GM18508 (cell line): ENCODE data around the gene LAMC1.

ENCODE experiments used
- ATAC-seq: cut with Tn5 transposase; IDR thresholded peaks from one replicate; pipeline ENCODE4 v1.9.1; 2021; ENCODE audit warnings: moderate number of reproducible peaks; ENCODE audit not compliant: insufficient read depth, unreplicated experiment

LAMC1 gene

DNA sequence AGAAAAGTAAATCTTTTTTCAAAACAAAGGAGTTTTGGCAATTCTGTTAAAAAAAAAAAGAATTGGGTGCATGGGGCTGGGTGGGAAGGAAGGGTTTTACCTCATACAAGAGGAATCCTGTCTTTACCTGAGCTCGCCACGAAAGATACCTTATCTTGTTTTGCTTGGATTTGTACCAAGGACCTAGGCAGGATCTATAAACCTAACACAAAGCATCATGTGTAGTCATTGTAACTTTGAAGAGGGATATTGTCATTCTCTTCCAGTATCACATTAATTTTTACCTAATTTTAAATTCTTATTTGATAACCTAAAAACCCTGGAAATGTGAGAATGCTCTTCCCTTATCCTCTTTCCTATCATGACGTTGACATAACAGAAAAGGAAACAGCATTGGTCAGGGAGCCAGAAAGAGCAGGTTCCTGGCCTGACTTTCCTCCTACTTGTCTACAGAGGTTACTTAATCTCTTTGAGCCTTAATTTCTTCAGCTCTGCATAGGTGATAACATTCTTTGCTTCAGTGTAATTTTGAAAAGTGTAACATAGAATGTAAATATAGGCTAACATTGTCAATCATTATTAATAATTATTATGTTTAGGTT, 4.0 kb upstream of the LAMC1 start:
- no peak for ATAC-seq

- no peak for ATAC-seq
These were observed 3.4 kb upstream of the LAMC1 start for GRCh38 chr1:183019860-183020259.

DNA sequence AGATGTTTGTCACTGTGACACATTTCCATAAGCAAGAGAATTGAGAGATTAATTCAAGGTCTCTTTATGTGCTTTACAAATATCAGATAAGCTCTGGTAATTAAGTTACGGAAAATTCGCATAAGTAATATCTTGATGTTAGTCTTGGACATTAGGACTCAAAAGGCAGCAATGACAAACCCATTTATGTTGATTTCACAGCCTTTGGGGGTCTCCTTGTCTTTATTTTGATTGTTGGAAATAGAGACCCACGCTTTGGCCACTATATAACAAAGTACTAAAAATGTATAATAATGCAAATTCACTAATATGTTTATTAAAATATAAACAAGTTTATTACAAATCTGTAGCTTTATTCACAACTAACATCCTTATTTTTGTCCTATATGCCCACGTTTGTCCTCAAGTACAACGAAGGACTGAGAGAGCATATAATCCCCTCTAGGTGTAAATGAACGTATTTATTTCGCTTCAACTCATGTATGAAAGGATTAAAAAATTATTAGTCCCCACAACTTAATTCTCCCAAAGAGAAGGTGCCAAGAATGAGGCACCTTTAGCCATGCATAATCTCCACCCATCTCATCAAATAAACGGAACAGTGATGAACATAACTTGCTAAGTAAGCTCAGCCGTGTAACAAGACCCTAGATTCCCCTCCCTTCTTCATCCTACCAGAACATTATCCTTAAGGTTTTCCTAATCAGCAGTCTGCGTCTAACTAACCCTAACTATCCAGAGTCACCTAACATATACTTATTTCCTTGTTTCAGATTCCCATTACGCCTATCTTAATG, 1.6 kb upstream of the LAMC1 start:
- no peak for ATAC-seq

- no peak for ATAC-seq
These were observed 746 bp upstream of the LAMC1 start for GRCh38 chr1:183022202-183023145.

DNA sequence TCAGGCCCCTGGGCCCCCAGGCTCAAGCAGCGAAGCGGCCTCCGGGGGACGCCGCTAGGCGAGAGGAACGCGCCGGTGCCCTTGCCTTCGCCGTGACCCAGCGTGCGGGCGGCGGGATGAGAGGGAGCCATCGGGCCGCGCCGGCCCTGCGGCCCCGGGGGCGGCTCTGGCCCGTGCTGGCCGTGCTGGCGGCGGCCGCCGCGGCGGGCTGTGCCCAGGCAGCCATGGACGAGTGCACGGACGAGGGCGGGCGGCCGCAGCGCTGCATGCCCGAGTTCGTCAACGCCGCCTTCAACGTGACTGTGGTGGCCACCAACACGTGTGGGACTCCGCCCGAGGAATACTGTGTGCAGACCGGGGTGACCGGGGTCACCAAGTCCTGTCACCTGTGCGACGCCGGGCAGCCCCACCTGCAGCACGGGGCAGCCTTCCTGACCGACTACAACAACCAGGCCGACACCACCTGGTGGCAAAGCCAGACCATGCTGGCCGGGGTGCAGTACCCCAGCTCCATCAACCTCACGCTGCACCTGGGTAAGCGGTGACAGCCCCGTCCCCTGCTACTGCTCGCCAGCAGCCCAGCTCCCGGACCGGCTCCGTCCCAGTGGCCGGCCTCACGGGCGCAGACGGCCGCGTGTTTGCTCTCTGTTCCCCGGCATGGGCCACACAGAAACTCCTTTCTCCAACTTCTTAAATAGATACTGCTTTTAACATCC, 539 bp downstream of the LAMC1 start:
- ATAC-seq = peak; percentile 54

DNA sequence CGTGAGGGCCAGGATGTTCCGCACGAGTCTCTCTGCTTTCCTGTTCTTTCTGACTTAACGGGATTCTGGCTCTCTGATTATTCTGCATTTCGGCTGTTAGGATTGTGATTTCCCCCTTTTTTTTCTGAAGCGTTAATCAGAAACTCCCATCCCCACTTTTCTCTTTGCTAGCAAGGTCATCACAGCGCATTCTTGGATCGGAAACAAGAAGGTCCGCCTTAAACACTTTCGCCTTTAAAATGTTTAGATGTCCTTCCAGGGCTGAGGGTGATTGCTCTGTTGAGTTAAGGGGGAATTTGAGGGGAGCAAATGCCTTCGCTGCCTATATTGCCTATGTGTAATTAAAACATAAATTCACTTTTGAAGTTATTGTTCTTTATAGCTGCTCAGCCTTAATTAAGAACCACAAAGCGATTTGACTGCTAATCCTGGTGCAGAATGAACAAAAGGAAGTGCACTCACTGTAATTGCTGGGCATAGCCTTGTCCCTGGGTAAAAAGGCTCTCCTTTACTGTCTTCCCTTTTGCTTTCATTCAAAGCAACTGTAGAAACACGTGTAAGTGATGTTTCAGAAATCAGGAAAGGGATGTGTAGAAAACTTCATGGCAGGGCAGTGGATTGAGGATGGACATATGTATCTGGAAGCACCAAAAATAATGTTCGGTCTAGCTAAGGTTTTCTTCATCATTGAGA, 1.2 kb downstream of the LAMC1 start:
- no peak for ATAC-seq

- ATAC-seq = no peak
These were observed 1.8 kb downstream of the LAMC1 start for GRCh38 chr1:183025010-183025337.

DNA sequence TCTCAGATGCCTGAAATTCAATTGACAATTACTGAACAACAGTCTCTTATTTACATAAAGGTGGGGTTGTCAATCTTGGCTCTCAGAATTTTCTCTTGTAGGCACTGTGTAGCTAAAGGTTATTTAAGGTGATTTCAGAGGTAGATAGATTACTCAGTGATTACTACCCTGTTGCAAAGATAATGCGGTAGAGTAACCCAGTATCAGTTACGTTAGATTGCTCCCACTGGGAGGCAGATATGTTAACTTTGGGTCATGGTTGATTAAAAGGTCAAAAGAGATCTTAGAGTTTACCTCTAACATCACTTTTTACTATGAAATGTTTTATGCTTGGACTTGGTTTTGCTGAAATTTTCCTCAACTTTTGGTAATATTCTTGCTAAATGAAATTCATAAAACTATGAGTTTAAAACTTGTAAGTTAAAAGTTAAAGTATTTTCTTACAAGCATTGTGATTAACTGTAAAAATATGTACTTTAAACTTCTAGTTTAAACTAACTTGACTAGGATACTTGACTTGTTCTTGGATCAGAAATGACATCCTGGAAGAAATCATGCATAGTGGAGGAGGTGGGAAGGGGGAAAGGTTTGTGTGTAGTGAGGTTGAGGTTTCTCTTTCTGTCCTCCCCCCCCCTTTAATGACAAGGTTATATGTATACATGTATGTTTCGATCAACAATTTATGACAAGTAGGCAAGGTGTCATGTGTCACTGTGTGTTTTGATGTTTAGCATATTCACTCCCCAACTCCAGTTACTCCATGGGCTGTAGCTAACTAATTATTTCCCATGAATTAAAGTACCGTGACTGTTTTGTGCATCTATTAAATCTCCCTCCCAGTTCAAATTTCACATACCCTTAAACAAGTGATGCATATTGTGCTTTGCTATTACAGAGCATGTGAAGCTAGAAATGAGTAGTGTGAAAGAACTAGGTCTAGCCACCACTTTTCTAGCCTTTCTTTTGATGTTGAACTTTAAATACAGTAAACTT, 2.9 kb downstream of the LAMC1 start:
- no peak for ATAC-seq

DNA sequence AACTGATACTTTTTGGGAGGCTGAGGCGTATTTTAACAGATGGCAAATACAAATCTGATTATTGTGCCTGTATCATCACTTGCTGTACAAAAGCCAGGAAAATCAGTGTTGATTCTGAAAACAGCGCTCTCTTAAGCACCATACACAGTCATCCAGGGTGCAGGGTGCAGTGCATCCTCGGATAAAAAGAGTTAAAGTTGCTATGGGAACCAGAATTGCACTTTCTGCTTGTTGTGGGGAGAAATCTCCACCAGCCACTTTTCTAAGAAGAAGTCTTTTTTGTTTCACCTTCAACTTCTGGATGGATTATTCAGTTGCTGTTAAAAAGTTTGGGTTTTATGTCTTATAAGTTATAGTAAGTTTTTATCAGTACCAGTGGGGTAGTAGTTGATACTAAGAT, 3.8 kb downstream of the LAMC1 start:
- ATAC-seq = no peak

GRCh38 chr1:183027791-183028190, 4.6 kb downstream of the LAMC1 start:
- ATAC-seq = no peak

DNA sequence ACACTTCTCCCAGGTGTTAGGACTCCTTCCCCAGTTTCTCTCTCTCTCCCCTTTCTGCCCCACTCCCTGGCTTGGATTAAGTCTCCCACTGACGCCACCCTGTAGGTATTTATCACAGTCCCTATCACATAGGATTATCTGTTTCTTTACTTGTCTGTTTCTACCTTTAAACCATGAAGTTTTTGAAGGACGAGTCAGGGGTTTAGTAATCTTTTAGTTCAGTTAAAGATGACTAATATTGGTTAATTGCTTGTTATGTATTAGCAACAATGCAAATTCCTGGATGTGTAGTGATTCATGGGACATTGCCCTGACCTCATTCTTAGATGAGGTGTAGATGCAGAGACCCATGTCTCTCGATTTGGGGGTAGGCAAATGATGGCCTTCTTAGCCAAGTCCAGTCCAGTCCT, 6.4 kb downstream of the LAMC1 start:
- ATAC-seq = no peak

- no peak for ATAC-seq
These were observed 6.8 kb downstream of the LAMC1 start for GRCh38 chr1:183030053-183030452.

DNA sequence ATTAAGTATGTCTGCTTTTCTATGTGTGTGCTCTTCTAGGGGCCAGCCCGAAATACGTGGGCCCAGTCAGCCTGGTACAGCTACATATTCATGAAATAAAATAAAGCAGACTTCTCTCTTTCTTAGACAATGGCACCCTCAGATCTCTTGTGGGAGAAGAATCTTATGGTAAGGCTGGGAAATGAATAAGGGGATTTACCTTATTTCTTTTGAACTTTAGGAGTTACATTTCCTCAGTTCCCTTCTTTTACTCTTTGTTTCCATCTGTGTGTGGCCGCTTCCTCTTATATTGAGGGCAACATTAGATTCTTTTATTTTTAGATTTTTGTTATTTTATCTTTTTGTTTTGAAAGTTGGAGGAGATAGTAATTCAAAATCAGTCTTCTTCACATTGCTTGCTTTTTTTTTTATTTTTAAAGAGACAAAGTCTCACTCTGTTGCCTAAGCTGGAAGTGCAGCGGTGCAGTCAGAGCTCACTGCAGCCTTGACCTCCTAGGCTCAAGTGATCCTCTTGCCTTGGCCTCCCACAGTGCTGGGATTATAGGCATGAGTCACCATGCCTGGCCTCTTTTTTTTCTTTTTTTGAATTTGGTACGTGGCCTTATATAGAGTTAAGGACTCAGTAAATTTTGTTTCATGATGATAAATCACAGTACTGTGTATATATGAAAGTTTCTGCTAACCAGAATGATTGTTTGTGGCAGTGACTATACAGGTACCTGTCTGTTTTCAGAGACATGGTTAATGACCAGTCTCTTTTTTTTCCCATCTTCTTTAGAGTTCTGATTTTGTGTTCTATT, 9.1 kb downstream of the LAMC1 start:
- no peak for ATAC-seq

DNA sequence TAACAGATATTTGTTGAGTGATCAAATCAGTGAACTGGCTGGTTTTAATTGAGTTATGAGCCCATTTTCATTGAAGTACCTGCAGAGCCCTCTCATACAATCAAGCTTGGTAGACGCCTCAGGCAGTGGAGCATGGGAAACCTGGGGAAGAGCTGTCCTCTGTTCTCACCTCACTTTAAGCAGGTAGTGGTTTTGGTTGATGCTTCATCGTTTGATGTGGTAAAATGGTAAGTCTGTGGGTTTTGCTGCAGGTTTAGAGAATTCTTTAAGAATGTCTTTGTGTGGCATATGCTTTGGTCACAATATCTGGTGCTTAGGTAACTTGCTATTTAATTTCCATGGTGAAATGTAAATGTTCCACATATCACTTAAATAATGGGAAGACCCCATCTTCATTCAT, 10.0 kb downstream of the LAMC1 start:
- ATAC-seq = no peak

DNA sequence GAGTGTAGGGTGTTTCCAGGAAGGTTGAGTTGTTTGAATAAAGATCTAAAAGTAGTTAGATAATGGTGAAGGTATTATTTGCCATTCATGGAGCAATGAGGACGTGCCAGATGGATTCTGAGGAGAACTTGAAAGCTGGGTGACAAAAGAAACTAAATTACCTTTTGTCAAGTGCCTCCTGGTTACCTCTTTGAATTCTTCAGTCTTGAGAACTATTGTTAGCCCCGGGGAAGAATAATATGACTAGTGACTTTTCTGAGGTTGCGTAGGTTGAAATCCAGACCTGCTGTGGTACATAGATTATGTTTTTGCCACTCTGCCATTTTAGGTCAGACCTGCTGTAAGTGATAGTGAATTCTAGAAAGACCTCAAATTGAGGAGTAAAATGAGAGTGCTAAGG, 11.5 kb downstream of the LAMC1 start:
- ATAC-seq = no peak

DNA sequence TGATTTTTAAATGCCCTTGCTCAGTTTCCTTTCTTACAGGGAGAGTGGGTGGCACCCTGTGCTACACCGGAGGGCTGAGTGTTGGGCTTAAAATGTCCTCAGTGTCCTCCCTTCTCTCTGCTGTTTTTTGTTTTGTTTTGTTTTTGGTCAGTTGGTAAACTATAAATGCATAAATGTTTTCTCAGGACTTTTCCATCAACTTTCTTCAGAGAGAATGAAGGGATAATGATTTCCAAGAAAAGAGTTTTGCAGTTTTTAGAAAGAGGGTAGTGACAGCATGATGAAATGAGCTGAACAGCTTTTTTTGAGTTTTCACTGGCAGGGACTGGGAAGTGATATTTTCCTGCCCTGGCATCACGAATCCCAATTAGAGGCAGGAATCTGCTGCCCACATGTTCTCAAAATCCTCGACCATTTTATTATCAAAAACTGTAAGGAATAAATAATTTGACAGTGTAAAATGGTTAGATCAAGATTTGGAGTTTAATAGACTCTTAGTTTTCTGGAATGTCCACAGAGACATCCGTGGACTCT, 15.2 kb downstream of the LAMC1 start:
- ATAC-seq = no peak

GRCh38 chr1:183038913-183039312, 15.7 kb downstream of the LAMC1 start:
- ATAC-seq = no peak

DNA sequence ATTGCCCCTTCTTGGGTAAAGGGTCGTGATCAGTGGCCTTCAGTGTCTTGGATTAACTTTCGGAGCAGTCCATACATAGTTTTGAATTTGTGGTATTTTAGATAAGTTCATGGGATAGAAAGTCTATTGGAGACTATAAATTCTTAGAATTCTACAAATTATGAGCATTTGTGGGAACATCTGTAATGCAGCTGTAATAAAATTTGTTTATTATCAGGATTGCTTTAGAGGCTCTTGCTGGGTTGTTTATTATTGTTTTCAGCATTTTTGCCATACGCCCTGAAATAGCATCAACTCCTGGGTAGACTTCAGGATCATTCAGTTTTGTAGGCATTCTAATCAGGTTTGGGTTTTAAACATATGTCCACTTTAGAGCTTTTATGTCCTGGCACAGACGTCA, 16.1 kb downstream of the LAMC1 start:
- no peak for ATAC-seq
